ENCODE results near the gene NPAS2. TPM values are rescaled to one million over a fixed set of nuclear protein-coding genes. Genes with fewer than 3 reads are reported as not detected.

The NPAS2 gene
- total RNA-seq, 1 experiment from 2014 or later = not detected

GRCh38 chr2:100891906-100892642 is 72.1 kb downstream of the NPAS2 start:
- Histone ChIP-seq H3K9me3 (ENCODE audit: low read length) (no peaks in the 10 kb centered on the region), H3K9ac (ENCODE audit: low read length) (no peak overlapping the region), H3K9me2 (replicated peaks; ENCODE audit: insufficient read depth, low read length) (no peaks in the 10 kb centered on the region), H3K27me3 (ENCODE audit: low read length) (no peaks in the 10 kb centered on the region), H3K79me2 (ENCODE audit: low read length) (no peaks in the 10 kb centered on the region), H3K36me3 (ENCODE audit: insufficient read depth, low read length) (no peaks in the 10 kb centered on the region), H3K4me1 (ENCODE audit: low read length) (peaks cover 38% of the 10 kb centered on the region), H3K4me2 (ENCODE audit: low read depth, low read length, poor library complexity, severe bottlenecking) (no peak overlapping the region), H3K27ac (ENCODE audit: low read length) (no peak overlapping the region), H2AFZ (ENCODE audit: low read length) (no peak overlapping the region), H3K4me3 (ENCODE audit: low read length) (no peak overlapping the region), H4K20me1 (ENCODE audit: insufficient read depth, low read depth, low read length) (no peaks in the 10 kb centered on the region)
- DNase-seq = no peak

- Histone ChIP-seq H3K4me1 (ENCODE audit: low read length) (peaks cover 38% of the 10 kb centered on the region), H3K4me3 (ENCODE audit: low read length) (peak overlapping the region; percentile 36), H3K27ac (ENCODE audit: low read length) (peak overlapping the region; percentile 84), H3K4me2 (ENCODE audit: low read depth, low read length, poor library complexity, severe bottlenecking) (peak overlapping the region; percentile 53), H4K20me1 (ENCODE audit: insufficient read depth, low read depth, low read length) (no peaks in the 10 kb centered on the region), H3K27me3 (ENCODE audit: low read length) (no peaks in the 10 kb centered on the region), H3K36me3 (ENCODE audit: insufficient read depth, low read length) (no peaks in the 10 kb centered on the region), H3K79me2 (ENCODE audit: low read length) (no peaks in the 10 kb centered on the region), H3K9ac (ENCODE audit: low read length) (peak overlapping the region; percentile 18; the same call in 1 of the 2 replicates), H3K9me3 (ENCODE audit: low read length) (no peaks in the 10 kb centered on the region), H3K9me2 (replicated peaks; ENCODE audit: insufficient read depth, low read length) (no peaks in the 10 kb centered on the region), H2AFZ (ENCODE audit: low read length) (peak overlapping the region; percentile 46; the same call in 1 of the 2 replicates)
- DNase-seq = peak; percentile 97
Measured at GRCh38 chr2:100893392-100894104, 73.6 kb downstream of the NPAS2 start.

- peaks cover 36% of the 10 kb centered on the region for H3K4me1 ChIP-seq (ENCODE audit: low read length)
- H3K9me2 ChIP-seq (replicated peaks; ENCODE audit: insufficient read depth, low read length) = no peaks in the 10 kb centered on the region
- H3K27ac ChIP-seq (ENCODE audit: low read length) = peak overlapping the region; percentile 84
- no peaks in the 10 kb centered on the region for H3K36me3 ChIP-seq (ENCODE audit: insufficient read depth, low read length)
- peak overlapping the region; percentile 18 for H3K9ac ChIP-seq (ENCODE audit: low read length)
- peak overlapping the region; percentile 46 for H2AFZ ChIP-seq (ENCODE audit: low read length)
- H4K20me1 ChIP-seq (ENCODE audit: insufficient read depth, low read depth, low read length) = no peaks in the 10 kb centered on the region
- no peaks in the 10 kb centered on the region for H3K79me2 ChIP-seq (ENCODE audit: low read length)
- DNase-seq = peak; percentile 46
- peak overlapping the region; percentile 53 for H3K4me2 ChIP-seq (ENCODE audit: low read depth, low read length, poor library complexity, severe bottlenecking)
- H3K27me3 ChIP-seq (ENCODE audit: low read length) = no peaks in the 10 kb centered on the region
- H3K4me3 ChIP-seq (ENCODE audit: low read length) = peak overlapping the region; percentile 36
- H3K9me3 ChIP-seq (ENCODE audit: low read length) = no peaks in the 10 kb centered on the region
Measured at GRCh38 chr2:100894105-100894795, 74.3 kb downstream of the NPAS2 start.

GRCh38 chr2:100894796-100895156 is 74.8 kb downstream of the NPAS2 start:
- Histone ChIP-seq H3K9me3 (ENCODE audit: low read length) (no peaks in the 10 kb centered on the region), H3K27me3 (ENCODE audit: low read length) (no peaks in the 10 kb centered on the region), H3K4me2 (ENCODE audit: low read depth, low read length, poor library complexity, severe bottlenecking) (no peak overlapping the region), H3K4me1 (ENCODE audit: low read length) (peaks cover 36% of the 10 kb centered on the region), H3K9me2 (replicated peaks; ENCODE audit: insufficient read depth, low read length) (no peaks in the 10 kb centered on the region), H3K36me3 (ENCODE audit: insufficient read depth, low read length) (no peaks in the 10 kb centered on the region), H2AFZ (ENCODE audit: low read length) (peak overlapping the region; percentile 46; the same call in 1 of the 2 replicates), H3K4me3 (ENCODE audit: low read length) (no peak overlapping the region), H3K27ac (ENCODE audit: low read length) (peak overlapping the region; percentile 84; the same call in 1 of the 2 replicates), H3K9ac (ENCODE audit: low read length) (no peak overlapping the region), H3K79me2 (ENCODE audit: low read length) (no peaks in the 10 kb centered on the region), H4K20me1 (ENCODE audit: insufficient read depth, low read depth, low read length) (no peaks in the 10 kb centered on the region)
- DNase-seq = peak; percentile 42

- no peak overlapping the region for H3K4me3 ChIP-seq (ENCODE audit: low read length)
- no peaks in the 10 kb centered on the region for H4K20me1 ChIP-seq (ENCODE audit: insufficient read depth, low read depth, low read length)
- peaks cover 41% of the 10 kb centered on the region for H3K4me1 ChIP-seq (ENCODE audit: low read length)
- H3K9me2 ChIP-seq (replicated peaks; ENCODE audit: insufficient read depth, low read length) = no peaks in the 10 kb centered on the region
- no peak overlapping the region for H2AFZ ChIP-seq (ENCODE audit: low read length)
- no peaks in the 10 kb centered on the region for H3K9me3 ChIP-seq (ENCODE audit: low read length)
- no peaks in the 10 kb centered on the region for H3K79me2 ChIP-seq (ENCODE audit: low read length)
- no peak for DNase-seq
- H3K9ac ChIP-seq (ENCODE audit: low read length) = no peak overlapping the region
- no peaks in the 10 kb centered on the region for H3K36me3 ChIP-seq (ENCODE audit: insufficient read depth, low read length)
- no peak overlapping the region for H3K27ac ChIP-seq (ENCODE audit: low read length)
- H3K27me3 ChIP-seq (ENCODE audit: low read length) = no peaks in the 10 kb centered on the region
- H3K4me2 ChIP-seq (ENCODE audit: low read depth, low read length, poor library complexity, severe bottlenecking) = no peak overlapping the region
Measured at GRCh38 chr2:100895402-100895801, 75.5 kb downstream of the NPAS2 start.

GRCh38 chr2:100895934-100896685 is 76.2 kb downstream of the NPAS2 start:
- no peaks in the 10 kb centered on the region for H3K9me2 ChIP-seq (replicated peaks; ENCODE audit: insufficient read depth, low read length)
- DNase-seq = no peak
- H3K27ac ChIP-seq (ENCODE audit: low read length) = no peak overlapping the region
- no peaks in the 10 kb centered on the region for H3K79me2 ChIP-seq (ENCODE audit: low read length)
- no peak overlapping the region for H3K4me2 ChIP-seq (ENCODE audit: low read depth, low read length, poor library complexity, severe bottlenecking)
- no peaks in the 10 kb centered on the region for H3K9me3 ChIP-seq (ENCODE audit: low read length)
- no peak overlapping the region for H3K9ac ChIP-seq (ENCODE audit: low read length)
- H3K36me3 ChIP-seq (ENCODE audit: insufficient read depth, low read length) = no peaks in the 10 kb centered on the region
- no peak overlapping the region for H3K4me3 ChIP-seq (ENCODE audit: low read length)
- H3K27me3 ChIP-seq (ENCODE audit: low read length) = no peaks in the 10 kb centered on the region
- no peaks in the 10 kb centered on the region for H4K20me1 ChIP-seq (ENCODE audit: insufficient read depth, low read depth, low read length)
- H2AFZ ChIP-seq (ENCODE audit: low read length) = no peak overlapping the region
- peaks cover 41% of the 10 kb centered on the region for H3K4me1 ChIP-seq (ENCODE audit: low read length)

- H3K27me3 ChIP-seq (ENCODE audit: low read length) = no peaks in the 10 kb centered on the region
- H3K9me3 ChIP-seq (ENCODE audit: low read length) = no peaks in the 10 kb centered on the region
- DNase-seq = no peak
- no peaks in the 10 kb centered on the region for H3K36me3 ChIP-seq (ENCODE audit: insufficient read depth, low read length)
- no peak overlapping the region for H3K4me2 ChIP-seq (ENCODE audit: low read depth, low read length, poor library complexity, severe bottlenecking)
- no peaks in the 10 kb centered on the region for H3K79me2 ChIP-seq (ENCODE audit: low read length)
- no peaks in the 10 kb centered on the region for H4K20me1 ChIP-seq (ENCODE audit: insufficient read depth, low read depth, low read length)
- no peaks in the 10 kb centered on the region for H3K9me2 ChIP-seq (replicated peaks; ENCODE audit: insufficient read depth, low read length)
- H3K27ac ChIP-seq (ENCODE audit: low read length) = no peak overlapping the region
- no peak overlapping the region for H3K4me3 ChIP-seq (ENCODE audit: low read length)
- no peak overlapping the region for H2AFZ ChIP-seq (ENCODE audit: low read length)
- no peak overlapping the region for H3K9ac ChIP-seq (ENCODE audit: low read length)
- peaks cover 35% of the 10 kb centered on the region for H3K4me1 ChIP-seq (ENCODE audit: low read length)
Measured at GRCh38 chr2:100898035-100898665, 78.2 kb downstream of the NPAS2 start.
